HUES48 (cell line): ENCODE measurements around the gene HDAC4.

Experiments
- H3K27ac ChIP-seq: one replicate; pipeline ENCODE4 v1.7.0; 2013; ENCODE audit warnings: low read depth, low read length, inconsistent platforms
- H3K27me3 ChIP-seq: 2 replicates; pipeline ENCODE4 v1.6.1; 2013; ENCODE audit warnings: mild to moderate bottlenecking, low read length; ENCODE audit not compliant: control insufficient read depth, insufficient read depth
- H3K36me3 ChIP-seq: 2 replicates; pipeline ENCODE4 v1.6.1; 2013; ENCODE audit warnings: low read length; ENCODE audit not compliant: control insufficient read depth, insufficient read depth
- H3K4me1 ChIP-seq: 2 replicates; pipeline ENCODE4 v1.6.1; 2013; ENCODE audit warnings: mild to moderate bottlenecking, low read length; ENCODE audit not compliant: control insufficient read depth, insufficient read depth
- H3K4me3 ChIP-seq: 2 replicates; pipeline ENCODE4 v1.5.1; 2013; ENCODE audit warnings: mild to moderate bottlenecking, low read depth, low read length
- H3K9ac ChIP-seq: 2 replicates; pipeline ENCODE4 v1.6.1; 2013; ENCODE audit warnings: mild to moderate bottlenecking, low read depth, low read length, moderate library complexity
- H3K9me3 ChIP-seq: 2 replicates; pipeline ENCODE4 v1.6.1; 2013; ENCODE audit warnings: low read length; ENCODE audit not compliant: control insufficient read depth, insufficient read depth

HDAC4 gene

DNA sequence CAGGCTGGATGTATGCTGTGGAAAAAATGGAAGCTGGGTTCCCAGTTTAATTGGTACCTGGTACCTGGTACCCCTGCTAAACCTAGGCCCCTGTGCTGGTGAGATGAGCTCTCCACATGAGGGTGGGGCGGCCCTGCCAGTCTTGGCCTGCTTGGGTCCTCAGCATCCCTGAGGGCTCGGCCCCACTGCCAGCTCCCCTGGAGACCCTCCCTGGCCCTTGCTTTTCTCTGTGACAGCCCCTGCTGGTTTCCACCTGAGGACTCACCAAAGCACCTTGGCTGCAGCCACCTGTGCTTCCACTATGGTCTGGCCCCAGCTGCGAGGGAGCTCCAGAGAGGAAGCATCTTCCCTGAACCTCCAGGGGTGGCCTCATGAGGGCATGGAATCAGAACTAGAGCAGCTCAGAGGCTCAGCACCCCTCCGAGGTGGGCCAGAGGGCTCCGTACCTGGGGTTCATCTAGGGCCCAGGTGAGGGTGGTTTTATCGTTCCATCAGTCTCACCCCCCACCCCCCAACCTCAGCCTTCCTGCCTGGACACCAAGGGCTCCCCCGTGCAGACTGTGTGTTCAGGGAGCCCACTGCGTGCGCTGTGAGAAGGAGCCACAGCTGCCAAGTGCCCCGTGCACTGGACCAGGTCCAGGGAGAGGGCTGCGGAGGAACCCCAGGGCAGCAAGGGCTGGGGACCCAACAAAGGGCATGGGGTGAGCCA lies 23.7 kb upstream of the HDAC4 start:
- Histone ChIP-seq H3K4me3 (no peak overlapping the region), H3K27ac (no peak overlapping the region), H3K9me3 (no peaks in the 10 kb centered on the region), H3K9ac (no peak overlapping the region), H3K27me3 (no peaks in the 10 kb centered on the region), H3K4me1 (no peaks in the 10 kb centered on the region), H3K36me3 (no peaks in the 10 kb centered on the region)

DNA sequence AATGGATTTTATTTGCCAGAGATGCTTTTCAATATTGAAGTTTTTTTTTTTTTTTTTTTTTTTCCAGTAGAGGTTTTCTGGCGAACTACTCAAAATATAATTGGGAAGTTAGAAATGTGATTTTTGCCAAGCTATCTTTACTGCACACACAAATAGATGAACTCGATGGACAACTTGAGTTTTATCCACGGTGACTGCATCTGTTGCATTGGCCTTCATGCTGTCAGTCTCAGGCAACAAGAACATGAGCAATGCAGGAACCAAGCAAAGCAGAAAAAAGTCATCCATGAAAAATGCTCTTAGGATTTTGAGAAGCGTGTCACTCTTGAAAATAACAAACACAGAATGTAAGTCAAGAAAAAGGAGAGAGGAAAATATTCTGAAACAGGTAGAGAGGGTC lies 22.7 kb upstream of the HDAC4 start:
- Histone ChIP-seq H3K9me3 (no peaks in the 10 kb centered on the region), H3K27me3 (no peaks in the 10 kb centered on the region), H3K9ac (no peak overlapping the region), H3K4me1 (no peaks in the 10 kb centered on the region), H3K36me3 (no peaks in the 10 kb centered on the region), H3K27ac (no peak overlapping the region), H3K4me3 (no peak overlapping the region)

DNA sequence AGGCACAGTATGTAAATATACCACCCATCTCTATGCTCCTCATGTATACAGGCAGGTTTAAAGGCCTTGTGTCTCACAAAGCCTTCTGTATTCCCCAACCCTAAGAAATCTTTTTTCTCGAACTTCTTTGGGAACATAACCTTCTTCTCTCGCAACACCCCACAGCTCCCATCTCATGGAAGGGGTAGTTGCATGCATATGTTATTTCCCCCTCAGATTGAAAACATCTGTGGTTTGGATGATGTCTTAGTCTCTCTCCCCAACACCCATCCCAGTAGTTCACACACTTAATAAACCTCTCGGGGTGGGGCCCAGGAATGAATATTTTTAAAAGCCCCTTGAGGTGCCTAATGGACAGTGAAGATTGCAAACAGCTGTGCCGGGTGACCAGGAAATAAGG lies 21.0 kb upstream of the HDAC4 start:
- no peak overlapping the region for H3K4me3 ChIP-seq
- no peaks in the 10 kb centered on the region for H3K4me1 ChIP-seq
- no peaks in the 10 kb centered on the region for H3K9me3 ChIP-seq
- no peaks in the 10 kb centered on the region for H3K27me3 ChIP-seq
- no peaks in the 10 kb centered on the region for H3K36me3 ChIP-seq
- no peak overlapping the region for H3K27ac ChIP-seq
- H3K9ac ChIP-seq = no peak overlapping the region

DNA sequence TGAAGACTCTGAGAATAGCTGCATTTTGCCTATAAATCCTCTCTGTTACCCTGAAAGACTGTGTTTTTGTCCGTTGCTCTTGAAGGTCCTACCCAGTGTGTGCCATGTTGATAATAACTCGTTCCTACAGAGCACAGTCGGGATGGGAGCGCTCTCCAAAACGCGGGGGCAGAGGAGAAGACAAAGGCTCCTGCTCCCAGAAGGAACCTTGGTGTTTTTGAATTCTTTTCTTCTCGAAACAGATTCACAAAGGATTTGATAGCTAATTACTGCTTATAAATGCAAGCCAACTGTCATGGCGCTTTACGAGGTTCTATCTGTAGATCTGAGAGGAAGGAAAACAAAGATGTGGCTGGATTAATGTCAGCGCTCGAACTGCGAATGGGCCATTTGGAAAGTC lies 19.3 kb upstream of the HDAC4 start:
- Histone ChIP-seq H3K27ac (no peak overlapping the region), H3K36me3 (no peaks in the 10 kb centered on the region), H3K4me1 (no peaks in the 10 kb centered on the region), H3K9ac (no peak overlapping the region), H3K9me3 (no peaks in the 10 kb centered on the region), H3K27me3 (no peaks in the 10 kb centered on the region), H3K4me3 (no peak overlapping the region)

DNA sequence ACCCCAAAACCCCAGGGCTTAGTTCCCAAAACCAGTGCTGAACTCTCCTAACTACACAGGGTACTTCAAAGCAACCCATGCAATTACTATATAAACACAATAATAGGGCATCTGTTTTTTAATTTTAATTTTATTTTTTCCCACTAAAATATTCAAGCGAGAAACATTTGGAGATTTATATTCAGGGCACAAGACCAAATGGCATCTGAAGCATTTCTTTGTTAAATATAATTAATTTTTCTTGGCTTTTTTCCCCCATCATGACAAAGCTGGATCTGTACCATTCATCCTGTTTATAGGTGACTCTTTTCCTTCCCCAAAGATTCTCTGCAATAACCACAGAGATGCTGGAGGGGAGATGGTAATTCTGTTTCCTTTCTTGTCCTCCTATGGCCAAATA lies 18.1 kb upstream of the HDAC4 start:
- H3K36me3 ChIP-seq = no peaks in the 10 kb centered on the region
- no peak overlapping the region for H3K27ac ChIP-seq
- H3K9ac ChIP-seq = no peak overlapping the region
- H3K27me3 ChIP-seq = no peaks in the 10 kb centered on the region
- H3K4me1 ChIP-seq = no peaks in the 10 kb centered on the region
- H3K4me3 ChIP-seq = no peak overlapping the region
- H3K9me3 ChIP-seq = no peaks in the 10 kb centered on the region

DNA sequence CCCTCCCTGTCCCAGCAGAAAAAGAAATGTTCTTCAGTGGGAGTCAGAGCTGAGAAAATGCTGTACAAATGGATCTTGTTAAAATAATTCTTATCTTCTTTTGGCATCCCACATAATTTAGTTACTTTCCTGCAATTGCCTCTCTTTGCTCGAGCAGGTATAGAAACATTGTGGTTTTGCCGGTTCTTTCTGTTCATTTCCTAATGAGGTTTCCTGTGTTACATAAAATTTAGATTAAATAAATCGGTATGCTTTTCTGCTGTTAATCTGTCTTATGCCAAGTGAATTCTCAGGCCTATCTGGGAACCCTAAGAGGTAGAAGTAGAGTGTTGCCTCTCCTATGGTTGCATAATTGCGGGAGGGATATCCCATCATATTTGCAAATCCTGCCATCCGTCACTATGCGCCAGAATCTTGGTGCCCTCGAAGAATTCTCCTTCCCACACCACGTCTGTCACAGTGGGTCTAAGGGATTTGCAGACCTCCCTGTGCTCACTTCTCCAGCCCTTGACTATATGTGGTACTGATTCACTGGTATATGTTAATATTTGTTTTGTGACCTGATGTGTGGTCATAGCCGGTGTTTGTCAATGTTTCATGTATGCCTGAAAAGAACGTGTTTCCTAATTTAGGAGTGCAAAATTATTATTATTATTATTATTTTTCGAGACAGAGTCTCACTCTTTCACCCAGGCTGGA lies 12.2 kb upstream of the HDAC4 start:
- Histone ChIP-seq H3K4me1 (no peaks in the 10 kb centered on the region), H3K4me3 (no peak overlapping the region), H3K9ac (no peak overlapping the region), H3K27ac (no peak overlapping the region), H3K27me3 (no peaks in the 10 kb centered on the region), H3K9me3 (no peaks in the 10 kb centered on the region), H3K36me3 (no peaks in the 10 kb centered on the region)

DNA sequence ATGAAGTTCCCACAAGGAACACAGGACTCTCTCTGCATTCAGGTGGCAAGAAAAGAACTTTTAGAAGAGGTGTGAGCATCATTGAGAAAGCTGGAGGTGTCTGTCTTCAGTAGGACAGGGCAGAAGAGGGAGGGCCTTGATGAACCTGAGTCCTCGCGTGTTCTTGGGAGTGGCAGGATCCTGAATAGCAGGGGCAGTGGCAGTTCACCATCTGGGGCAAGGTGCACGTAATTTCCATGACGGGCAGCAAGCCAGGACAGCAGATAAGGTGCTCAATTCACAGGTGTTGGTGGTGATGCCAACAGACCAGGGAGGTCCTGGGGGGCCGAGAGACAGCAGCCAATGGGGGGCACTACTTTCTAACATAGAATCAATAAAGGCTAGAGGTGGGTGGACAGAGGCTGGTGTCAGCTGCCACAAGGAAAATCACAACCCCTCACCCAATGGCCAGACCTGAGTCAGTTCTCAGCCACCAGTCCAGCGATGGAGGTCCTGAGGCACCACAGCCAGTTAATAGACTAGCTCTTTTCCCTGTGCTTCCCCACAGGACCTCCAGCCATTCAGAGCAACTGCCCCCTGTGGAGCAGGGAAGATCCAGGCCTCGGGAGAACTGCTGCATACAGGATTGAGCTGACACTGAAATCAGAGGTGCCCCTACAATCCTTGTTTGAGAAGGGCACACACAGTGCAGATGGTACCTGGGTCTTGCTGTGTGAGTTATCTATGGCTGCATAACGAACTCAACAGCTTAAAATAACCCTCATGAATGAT lies 10.9 kb upstream of the HDAC4 start:
- Histone ChIP-seq H3K36me3 (no peaks in the 10 kb centered on the region), H3K4me3 (no peak overlapping the region), H3K4me1 (no peaks in the 10 kb centered on the region), H3K27ac (no peak overlapping the region), H3K9me3 (no peaks in the 10 kb centered on the region), H3K27me3 (no peaks in the 10 kb centered on the region), H3K9ac (no peak overlapping the region)

DNA sequence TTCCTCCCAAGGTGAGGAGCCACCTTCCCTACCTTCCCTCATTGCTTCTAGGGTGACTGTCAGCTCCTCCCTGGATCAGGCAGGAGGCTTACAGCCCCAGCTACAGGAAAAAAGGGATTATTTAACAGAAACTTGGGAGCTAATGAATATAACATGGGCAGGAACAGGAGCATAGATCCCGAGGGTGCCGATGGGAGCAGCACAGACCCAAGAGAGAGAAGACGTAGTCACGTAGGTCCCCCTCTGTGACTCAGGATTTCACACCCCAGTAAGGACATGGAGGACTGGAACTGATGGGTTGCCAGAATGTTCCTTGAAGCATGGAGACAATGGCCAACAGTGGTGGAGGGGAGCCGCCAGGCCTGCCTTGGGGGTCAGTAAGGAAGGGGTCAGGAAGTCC lies 10.3 kb upstream of the HDAC4 start:
- no peak overlapping the region for H3K27ac ChIP-seq
- no peak overlapping the region for H3K4me3 ChIP-seq
- H3K4me1 ChIP-seq = no peaks in the 10 kb centered on the region
- no peaks in the 10 kb centered on the region for H3K27me3 ChIP-seq
- H3K36me3 ChIP-seq = no peaks in the 10 kb centered on the region
- no peaks in the 10 kb centered on the region for H3K9me3 ChIP-seq
- H3K9ac ChIP-seq = no peak overlapping the region

DNA sequence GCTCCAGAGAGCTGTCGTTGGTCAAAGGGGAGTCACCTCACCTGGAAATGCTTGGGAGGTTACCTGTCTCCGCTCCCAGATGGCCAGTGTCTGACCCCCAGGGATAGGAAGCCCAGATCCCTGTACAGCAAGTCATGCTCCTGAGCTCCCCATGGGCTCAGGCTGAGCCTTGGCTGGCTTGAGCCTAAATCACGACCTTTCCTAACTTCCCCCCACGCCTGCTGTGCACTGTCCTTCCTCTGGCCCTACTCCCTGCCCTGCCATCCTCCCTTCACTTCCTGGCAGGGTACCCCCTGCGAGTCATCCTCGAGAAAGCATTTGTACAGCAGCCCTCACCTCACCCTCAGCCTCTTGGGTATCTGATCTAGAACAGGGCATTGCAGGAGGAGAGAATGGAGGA lies 9.2 kb upstream of the HDAC4 start:
- H3K9me3 ChIP-seq = no peaks in the 10 kb centered on the region
- no peak overlapping the region for H3K27ac ChIP-seq
- no peaks in the 10 kb centered on the region for H3K27me3 ChIP-seq
- no peaks in the 10 kb centered on the region for H3K4me1 ChIP-seq
- H3K36me3 ChIP-seq = no peaks in the 10 kb centered on the region
- H3K4me3 ChIP-seq = no peak overlapping the region
- H3K9ac ChIP-seq = no peak overlapping the region

DNA sequence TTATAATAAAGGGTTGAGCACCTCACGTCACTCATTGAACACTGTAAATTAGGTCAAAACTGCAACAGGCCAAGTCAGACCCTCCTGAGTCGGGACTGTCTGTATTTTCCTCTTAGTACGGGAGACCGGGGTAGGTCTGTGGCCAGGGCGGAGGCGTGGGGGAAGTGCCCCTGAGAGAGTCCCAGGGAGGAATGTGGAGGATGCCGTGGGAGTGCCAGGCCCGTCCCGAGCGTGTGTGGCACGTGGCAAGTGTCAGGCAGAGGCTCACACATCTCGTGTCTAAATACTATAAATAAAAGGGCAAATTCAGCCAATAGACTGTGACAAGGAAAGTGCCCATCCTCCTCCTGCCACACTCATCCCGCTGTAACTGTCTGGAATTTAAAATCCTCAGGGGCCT lies 6.3 kb upstream of the HDAC4 start:
- no peaks in the 10 kb centered on the region for H3K9me3 ChIP-seq
- H3K4me3 ChIP-seq = no peak overlapping the region
- no peaks in the 10 kb centered on the region for H3K36me3 ChIP-seq
- no peaks in the 10 kb centered on the region for H3K27me3 ChIP-seq
- no peak overlapping the region for H3K9ac ChIP-seq
- 0 out of 2 replicates have a peak, but pooled peaks cover 2% of the 10 kb centered on the region for H3K4me1 ChIP-seq
- no peak overlapping the region for H3K27ac ChIP-seq
